GM12892 (cell line): Measurements from ENCODE around the gene ATP5PO.
"Not testable (repeated sequence)": the region's sequence is repeated elsewhere in the genome, so short reads cannot be mapped to it uniquely, and the experiment has no call there.

ENCODE experiments used
- POLR2A ChIP-seq: IDR thresholded peaks from 2 replicates; pipeline ENCODE4 v1.6.1; 2011; ENCODE audit warnings: low read depth, low read length, control low read depth
- POLR2AphosphoS5 ChIP-seq: IDR thresholded peaks from 2 replicates; pipeline ENCODE4 v1.6.1; 2011; ENCODE audit warnings: low read depth, low read length, control low read depth
- TAF1 ChIP-seq: IDR thresholded peaks from 2 replicates; pipeline ENCODE4 v1.6.1; 2011; ENCODE audit warnings: low read depth, mild to moderate bottlenecking, control low read depth, low read length, borderline replicate concordance

DNA sequence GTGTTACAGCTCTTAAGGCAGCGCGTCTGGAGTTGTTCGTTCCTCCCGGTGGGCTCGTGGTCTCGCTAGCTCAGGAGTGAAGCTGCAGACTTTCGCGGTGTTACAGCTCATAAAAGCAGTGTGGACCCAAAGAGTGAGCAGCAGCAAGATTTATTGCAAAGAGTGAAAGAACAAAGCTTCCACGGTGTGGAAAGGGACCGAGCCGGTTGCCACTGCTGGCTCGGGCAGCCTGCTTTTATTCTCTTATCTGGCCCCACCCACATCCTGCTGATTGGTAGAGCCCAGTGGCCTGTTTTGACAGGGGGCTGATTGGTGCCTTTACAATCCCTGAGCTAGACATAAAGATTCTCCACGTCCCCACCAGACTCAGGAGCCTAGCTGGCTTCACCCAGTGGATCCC lies 47.7 kb downstream of the ATP5PO start:
- not testable (repeated sequence) for TF ChIP-seq POLR2A, POLR2AphosphoS5, TAF1
